Body of pancreas (tissue), 4 donors: ENCODE measurements around the gene PARP12. TPM values are rescaled to one million over a fixed set of nuclear protein-coding genes. Genes with fewer than 3 reads are reported as not detected.

Source experiments
- ATAC-seq: fragments of 150-250 bp; one replicate; pipeline ENCODE4 v1.9.1; 2016
- DNase-seq, 4 donors: peaks; one replicate each; pipeline ENCODE4 v3.0.0-alpha.2; 2019
- H3K27ac ChIP-seq, 4 donors: fragments of 200-600 bp; sonication (generic); 1 replicate in 3 of 4; 2 replicates in 1 of 4; pipeline versions ENCODE4 v1.5.1 to v1.6.1; 2016 to 2019; ENCODE audit warnings: mild to moderate bottlenecking in 1 of 4, mixed read lengths in 1 of 4, moderate library complexity in 1 of 4
- H3K27me3 ChIP-seq, 2 donors: fragments of 200-600 bp; sonication (generic); one replicate each; pipeline ENCODE4 v1.6.0; 2016; ENCODE audit warnings: mild to moderate bottlenecking in 1 of 2
- H3K36me3 ChIP-seq, 2 donors: fragments of 200-600 bp; sonication (generic); replicated peaks in 1 of 2; 2 replicates each; pipeline ENCODE4 v1.5.1; 2016; ENCODE audit warnings: low read depth in 2 of 2; ENCODE audit not compliant: insufficient read depth in 1 of 2
- H3K4me1 ChIP-seq: fragments of 200-600 bp; sonication (generic); one replicate; pipeline ENCODE4 v1.6.0; 2016
- H3K4me3 ChIP-seq, 2 donors: fragments of 200-600 bp; sonication (generic); 1 replicate in 1 of 2; 2 replicates in 1 of 2; pipeline ENCODE4 v1.5.1; 2016 to 2019
- H3K9me3 ChIP-seq, 3 donors: fragments of 200-600 bp; sonication (generic); 1 replicate in 2 of 3; 2 replicates in 1 of 3; pipeline ENCODE4 v1.5.1; 2016
- CTCF ChIP-seq, 7 experiments: fragments of 450-650 bp in 4 of 7; fragments of 200-600 bp in 3 of 7; sonication (generic) in 3 of 7; IDR thresholded peaks; one replicate each; pipeline ENCODE4 v1.5.1; 2016 to 2019; ENCODE audit warnings: antibody characterized with exemption in 7 of 7
- POLR2A ChIP-seq, 3 donors: fragments of 450-650 bp; IDR thresholded peaks; one replicate each; pipeline ENCODE4 v1.6.1; 2016; ENCODE audit warnings: antibody characterized with exemption in 3 of 3, mild to moderate bottlenecking in 2 of 3
- WGBS, 2 donors: methylation state at CpG; one replicate each; pipeline ENCODE4 v1.1.5; 2017; 5-methylcytosine and 5-hydroxymethylcytosine counted together
- intact Hi-C: fragments of 100-400 bp; cut with DNase I; formaldehyde crosslinking; loops from one replicate; pipeline ENCODE4 v1.15.1; 2023
- total RNA-seq, 2 donors: library from RNA; depleted of rRNA; stranded (reverse); fragments of >200 nt; gene quantifications; one replicate each; pipeline ENCODE4 v1.1.0, GENCODE V29; 2016

PARP12 gene
- total RNA-seq, 2 donors from 2014 or later, result 37.1 to 66.9 TPM

DNA sequence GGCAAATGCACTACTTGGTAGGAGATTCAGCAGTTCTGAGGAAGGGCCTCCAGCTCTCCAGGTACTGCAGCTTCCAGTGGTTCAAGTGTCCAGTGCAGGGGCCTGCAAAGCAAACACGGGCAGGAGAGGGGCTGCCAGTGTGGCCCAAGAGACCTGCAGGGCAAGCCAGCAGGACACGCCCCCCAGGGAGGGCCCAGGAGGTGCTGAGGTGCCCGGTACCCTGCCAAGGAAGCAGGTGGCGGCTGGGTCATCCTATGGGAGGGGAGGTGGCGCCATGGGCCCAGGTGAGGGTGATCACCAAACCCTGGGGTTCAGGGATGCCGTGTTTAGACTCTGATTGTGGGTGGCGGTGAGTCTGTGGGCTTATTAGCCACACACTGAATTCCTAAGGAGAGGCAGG, 45.7 kb downstream of the PARP12 start:
- no peaks in the 10 kb centered on the region for H3K4me1 ChIP-seq
- no peaks in the 10 kb centered on the region for H3K36me3 ChIP-seq
- intact Hi-C loops, result no loop called here
- H3K9me3 ChIP-seq, result no peaks in the 10 kb centered on the region
- no peak for ATAC-seq
- no peak for DNase-seq
- WGBS, 2 donors, result 84 to 92% methylated on average over 3 to 7 of the region's 7 CpGs
- TF ChIP-seq POLR2A (IDR thresholded peaks at IDR 0.05), result no peak
- TF ChIP-seq CTCF (IDR thresholded peaks at IDR 0.05), result no peak
- no peaks in the 10 kb centered on the region for H3K27me3 ChIP-seq
- H3K27ac ChIP-seq, result no peak overlapping the region
- H3K4me3 ChIP-seq, result no peak overlapping the region

- DNase-seq (no peak), ATAC-seq (no peak)
- WGBS, 2 donors, result 83 to 88% methylated on average over 7 to 9 of the region's 9 CpGs
- Histone ChIP-seq H3K9me3 (no peaks in the 10 kb centered on the region), H3K27me3 (no peaks in the 10 kb centered on the region), H3K27ac (no peak overlapping the region), H3K36me3 (no peaks in the 10 kb centered on the region), H3K4me3 (no peak overlapping the region), H3K4me1 (no peaks in the 10 kb centered on the region)
- intact Hi-C loops, result no loop called here
- no peak for TF ChIP-seq CTCF (IDR thresholded peaks at IDR 0.05)
- no peak for TF ChIP-seq POLR2A (IDR thresholded peaks at IDR 0.05)
These were observed 46.2 kb downstream of the PARP12 start for GRCh38 chr7:140016540-140016939.

DNA sequence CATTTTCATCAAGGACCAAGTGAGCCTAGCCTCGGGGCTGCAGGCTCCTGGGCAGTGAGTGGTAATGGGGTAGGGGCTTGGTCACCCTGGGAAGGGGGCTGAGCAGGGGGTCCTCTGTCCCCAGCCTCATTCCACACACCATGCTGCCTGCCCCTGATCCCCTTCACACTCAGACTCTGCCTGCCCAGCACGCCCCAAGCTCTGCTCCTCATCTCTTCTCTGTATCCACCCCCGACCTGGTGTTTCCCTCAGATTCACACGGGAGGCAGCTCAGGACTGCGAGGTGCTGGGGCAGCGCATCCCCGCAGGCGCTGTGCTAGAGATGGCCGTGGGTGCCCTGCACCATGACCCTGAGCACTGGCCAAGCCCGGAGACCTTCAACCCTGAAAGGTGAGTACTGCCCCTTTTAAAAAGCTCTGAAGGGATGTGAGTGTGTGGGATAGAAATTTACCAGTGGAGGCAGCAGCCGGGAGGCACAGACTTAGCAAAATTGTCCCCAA, 47.2 kb downstream of the PARP12 start:
- Histone ChIP-seq H3K36me3 (no peaks in the 10 kb centered on the region), H3K9me3 (no peaks in the 10 kb centered on the region), H3K4me3 (no peak overlapping the region), H3K27me3 (no peaks in the 10 kb centered on the region), H3K4me1 (peaks cover 3% of the 10 kb centered on the region), H3K27ac (no peak overlapping the region)
- ATAC-seq (no peak), DNase-seq (no peak)
- WGBS, 2 donors, result 90 to 93% methylated on average over 8 to 11 of the region's 11 CpGs
- TF ChIP-seq CTCF (IDR thresholded peaks at IDR 0.05) (no peak), POLR2A (IDR thresholded peaks at IDR 0.05) (no peak)
- intact Hi-C loops, result no loop called here

DNA sequence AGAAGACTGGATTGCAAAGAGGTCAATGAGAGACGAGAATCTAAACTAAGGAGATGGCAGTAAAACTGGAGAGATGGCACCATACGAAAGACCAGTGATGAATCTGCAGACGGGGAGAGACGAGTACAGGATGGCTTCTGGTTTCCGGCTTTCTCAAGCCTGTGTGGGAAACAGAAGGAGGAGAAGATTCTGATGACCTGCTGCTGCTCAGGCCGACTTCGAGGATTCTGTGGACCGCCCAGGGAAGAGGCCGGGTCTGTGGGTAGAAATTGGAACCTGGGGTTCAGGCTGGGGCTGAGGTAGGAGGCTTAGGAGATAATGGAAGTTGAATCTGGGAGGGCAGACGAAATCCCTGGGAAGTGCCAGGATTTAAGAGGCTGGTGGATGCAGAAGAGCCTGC, 48.6 kb downstream of the PARP12 start:
- intact Hi-C loops, result no loop called here
- DNase-seq (no peak), ATAC-seq (no peak)
- 94 to 95% methylated on average over 10 of the region's 10 CpGs for WGBS, 2 donors
- no peak for TF ChIP-seq POLR2A (IDR thresholded peaks at IDR 0.05)
- no peak for TF ChIP-seq CTCF (IDR thresholded peaks at IDR 0.05)
- no peak overlapping the region for H3K27ac ChIP-seq
- no peaks in the 10 kb centered on the region for H3K9me3 ChIP-seq
- H3K4me3 ChIP-seq, result no peak overlapping the region
- peaks cover 12% of the 10 kb centered on the region for H3K4me1 ChIP-seq
- no peaks in the 10 kb centered on the region for H3K36me3 ChIP-seq
- no peaks in the 10 kb centered on the region for H3K27me3 ChIP-seq

DNA sequence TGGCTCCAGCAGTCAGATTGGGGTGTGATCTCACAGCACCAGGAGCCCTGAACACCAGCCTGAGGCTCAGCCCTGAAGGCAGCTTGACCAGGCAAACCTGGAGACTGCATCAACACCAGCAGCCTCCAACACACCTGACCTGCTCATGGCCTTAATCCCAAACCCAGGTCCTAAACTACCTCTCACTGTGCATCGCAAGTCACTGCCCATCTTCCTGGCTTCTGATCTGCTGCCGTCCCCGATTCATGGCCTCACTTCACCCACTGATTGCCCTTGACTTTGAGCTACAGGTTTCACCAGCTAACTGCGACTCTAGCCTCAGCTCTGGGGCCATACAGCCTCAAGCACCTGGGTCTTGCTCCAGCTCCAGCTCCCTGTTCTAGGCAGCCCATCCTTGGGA, 49.1 kb downstream of the PARP12 start:
- no peak overlapping the region for H3K27ac ChIP-seq
- no peak overlapping the region for H3K4me3 ChIP-seq
- H3K27me3 ChIP-seq, result no peaks in the 10 kb centered on the region
- H3K4me1 ChIP-seq, result peaks cover 17% of the 10 kb centered on the region
- TF ChIP-seq POLR2A (IDR thresholded peaks at IDR 0.05) (no peak), CTCF (IDR thresholded peaks at IDR 0.05) (no peak)
- no peaks in the 10 kb centered on the region for H3K9me3 ChIP-seq
- WGBS, 2 donors, result 87 to 95% methylated on average over 4 of the region's 4 CpGs
- intact Hi-C loops, result no loop called here
- no peaks in the 10 kb centered on the region for H3K36me3 ChIP-seq
- DNase-seq, result no peak
- no peak for ATAC-seq
